Kidney epithelial cell (primary cell): ENCODE data around the gene CYBB. TPM values are rescaled to one million over a fixed set of nuclear protein-coding genes. Genes with fewer than 3 reads are reported as not detected.
"Not testable (repeated sequence)": the region's sequence is repeated elsewhere in the genome, so short reads cannot be mapped to it uniquely, and the experiment has no call there.

Experiments
- DNase-seq: peaks from one replicate; pipeline ENCODE4 v3.0.0-alpha.2; 2010; ENCODE audit warnings: low read depth
- H3K27me3 ChIP-seq: 2 replicates; pipeline ENCODE4 v1.6.0; 2011; ENCODE audit warnings: low read length; ENCODE audit not compliant: control insufficient read depth, insufficient read depth
- H3K36me3 ChIP-seq: 2 replicates; pipeline ENCODE4 v1.5.1; 2011; ENCODE audit warnings: low read length; ENCODE audit not compliant: control insufficient read depth, insufficient read depth
- H3K4me3 ChIP-seq: 2 replicates; pipeline ENCODE4 v1.5.1; 2011; ENCODE audit warnings: low read depth, mild to moderate bottlenecking, control low read depth, low read length
- CTCF ChIP-seq: IDR thresholded peaks from 2 replicates; pipeline ENCODE4 v1.5.1; 2011; ENCODE audit warnings: mild to moderate bottlenecking, moderate library complexity, low read length, control low read depth, inconsistent platforms; ENCODE audit not compliant: insufficient read depth, poor library complexity, severe bottlenecking
- total RNA-seq: library from RNA; depleted of rRNA; stranded (reverse); fragments of >200 nt; gene quantifications from 2 replicates; pipeline ENCODE4 v1.2.3, GENCODE V29; 2015

CYBB gene
- total RNA-seq, 1 donor from 2014 or later: 0.38 TPM

GRCh38 chrX:37759878-37760418 lies 19.9 kb upstream of the CYBB start:
- no peaks in the 10 kb centered on the region for H3K36me3 ChIP-seq
- H3K27me3 ChIP-seq: no peaks in the 10 kb centered on the region
- TF ChIP-seq CTCF: no peak
- DNase-seq: no peak
- H3K4me3 ChIP-seq: no peak overlapping the region

- no peak for TF ChIP-seq CTCF
- Histone ChIP-seq H3K4me3 (no peak overlapping the region), H3K27me3 (no peaks in the 10 kb centered on the region), H3K36me3 (no peaks in the 10 kb centered on the region)
- DNase-seq: no peak
Measured at GRCh38 chrX:37763400-37763799, 16.5 kb upstream of the CYBB start.

GRCh38 chrX:37765507-37765906 lies 14.4 kb upstream of the CYBB start:
- Histone ChIP-seq H3K27me3 (no peaks in the 10 kb centered on the region), H3K36me3 (no peaks in the 10 kb centered on the region), H3K4me3 (no peak overlapping the region)
- TF ChIP-seq CTCF: no peak
- no peak for DNase-seq

- TF ChIP-seq CTCF: no peak
- Histone ChIP-seq H3K4me3 (no peak overlapping the region), H3K27me3 (no peaks in the 10 kb centered on the region), H3K36me3 (no peaks in the 10 kb centered on the region)
- DNase-seq: no peak
Measured at GRCh38 chrX:37767430-37767829, 12.4 kb upstream of the CYBB start.

- H3K4me3 ChIP-seq, DNase-seq, H3K36me3 ChIP-seq, H3K27me3 ChIP-seq: not testable (repeated sequence)
Measured at GRCh38 chrX:37768866-37769265, 11.0 kb upstream of the CYBB start.

- TF ChIP-seq CTCF: no peak
- Histone ChIP-seq H3K4me3 (no peak overlapping the region), H3K27me3 (no peaks in the 10 kb centered on the region), H3K36me3 (no peaks in the 10 kb centered on the region)
- no peak for DNase-seq
Measured at GRCh38 chrX:37776283-37776986, 3.4 kb upstream of the CYBB start.
